Smooth muscle cell (in vitro differentiated cells): ENCODE results near the gene KDELR1. TPM values are rescaled to one million over a fixed set of nuclear protein-coding genes. Genes with fewer than 3 reads are reported as not detected.

Source experiments
- DNase-seq: peaks from one replicate; lab custom pipeline; 2025; ENCODE audit not compliant: unreplicated experiment; lab: John Stamatoyannopoulos, UW
- H2AFZ ChIP-seq: fragments of 200-600 bp; sonication (generic); 2 replicates; pipeline ENCODE4 v1.6.0; 2016; ENCODE audit warnings: antibody characterized with exemption, low read depth, mild to moderate bottlenecking
- H3F3A ChIP-seq: fragments of 200-600 bp; sonication (generic); 2 replicates; pipeline ENCODE4 v1.6.0; 2017; ENCODE audit warnings: antibody characterized with exemption, low read depth
- H3K27ac ChIP-seq: fragments of 200-600 bp; sonication (generic); 2 replicates; pipeline ENCODE4 v1.5.1; 2016; ENCODE audit warnings: low read depth, mild to moderate bottlenecking
- H3K27me3 ChIP-seq: fragments of 200-600 bp; sonication (generic); 2 replicates; pipeline ENCODE4 v1.6.1; 2016; ENCODE audit warnings: low read depth, mild to moderate bottlenecking
- H3K36me3 ChIP-seq: fragments of 200-600 bp; sonication (generic); 2 replicates; pipeline ENCODE4 v1.5.1; 2016; ENCODE audit warnings: low read depth
- H3K4me1 ChIP-seq: fragments of 200-600 bp; sonication (generic); 2 replicates; pipeline ENCODE4 v1.5.1; 2016; ENCODE audit warnings: low read depth
- H3K4me2 ChIP-seq: fragments of 200-600 bp; sonication (generic); 2 replicates; pipeline ENCODE4 v1.6.0; 2016; ENCODE audit warnings: mild to moderate bottlenecking
- H3K4me3 ChIP-seq: fragments of 200-600 bp; sonication (generic); 2 replicates; pipeline ENCODE4 v1.5.1; 2016; ENCODE audit warnings: mild to moderate bottlenecking
- H3K79me2 ChIP-seq: fragments of 200-600 bp; sonication (generic); 2 replicates; pipeline ENCODE4 v1.6.0; 2016; ENCODE audit warnings: low read depth, mild to moderate bottlenecking
- H3K9ac ChIP-seq: fragments of 200-600 bp; sonication (generic); 2 replicates; pipeline ENCODE4 v1.6.0; 2016; ENCODE audit warnings: low read depth
- H3K9me3 ChIP-seq: fragments of 200-600 bp; sonication (generic); replicated peaks from 2 replicates; pipeline ENCODE4 v1.5.1; 2016; ENCODE audit warnings: low read depth
- H4K20me1 ChIP-seq: fragments of 200-600 bp; sonication (generic); 2 replicates; pipeline ENCODE4 v1.6.0; 2016; ENCODE audit warnings: low read depth
- WGBS: methylation state at CpG from one replicate; pipeline ENCODE4 v1.1.7; 2016; ENCODE audit warnings: low lambda C conversion rate; 5-methylcytosine and 5-hydroxymethylcytosine counted together
- polyA plus RNA-seq: library from polyadenylated mRNA; unstranded; fragments of >200 nt; fragmentation: Nextera tagmentation; extraction: Ambion mirVana; gene quantifications from 2 replicates; pipeline ENCODE4 v1.2.1, GENCODE V29; 2016
- total RNA-seq: library from RNA; depleted of rRNA; stranded (reverse); fragments of >200 nt; gene quantifications from 2 replicates; pipeline ENCODE4 v1.2.3, GENCODE V29; 2014
- TF ChIP-seq, protein P1 (sequence below): fragments of 200-600 bp; sonication (generic); IDR thresholded peaks from 2 replicates; pipeline ENCODE4 v1.5.1; 2017; ENCODE audit warnings: borderline replicate concordance, mild to moderate bottlenecking, antibody characterized with exemption; ENCODE audit not compliant: insufficient read depth, poor library complexity, severe bottlenecking

Gene KDELR1
- total and polyA plus RNA-seq, 2 experiments from 2014 or later, result 239 to 315 TPM

DNA sequence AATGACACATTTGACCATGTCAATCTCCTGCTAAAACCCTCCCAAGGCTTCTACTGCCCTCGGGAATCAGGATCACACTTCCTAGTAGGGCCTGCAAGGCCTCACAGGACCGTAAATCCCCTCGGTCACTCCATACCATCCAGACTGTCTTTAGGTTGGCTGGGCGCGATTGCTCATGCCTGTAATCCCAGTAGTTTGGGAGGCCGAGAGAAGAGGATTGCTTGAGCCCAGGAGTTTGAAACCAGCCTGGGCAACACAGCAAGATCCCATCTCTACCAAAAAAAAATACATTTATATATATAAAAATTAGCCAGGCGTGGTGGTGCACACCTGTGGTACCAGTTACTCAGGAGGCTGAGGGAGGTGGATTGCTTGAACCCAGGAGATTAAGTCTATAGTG, 42.6 kb downstream of the KDELR1 start:
- no peak for DNase-seq
- H2AFZ ChIP-seq, result no peak overlapping the region
- H3F3A ChIP-seq, result no peaks in the 10 kb centered on the region
- no peaks in the 10 kb centered on the region for H3K9me3 ChIP-seq
- no peaks in the 10 kb centered on the region for H3K27me3 ChIP-seq
- no peaks in the 10 kb centered on the region for H4K20me1 ChIP-seq
- no peak overlapping the region for H3K27ac ChIP-seq
- TF ChIP-seq, protein P1, sequence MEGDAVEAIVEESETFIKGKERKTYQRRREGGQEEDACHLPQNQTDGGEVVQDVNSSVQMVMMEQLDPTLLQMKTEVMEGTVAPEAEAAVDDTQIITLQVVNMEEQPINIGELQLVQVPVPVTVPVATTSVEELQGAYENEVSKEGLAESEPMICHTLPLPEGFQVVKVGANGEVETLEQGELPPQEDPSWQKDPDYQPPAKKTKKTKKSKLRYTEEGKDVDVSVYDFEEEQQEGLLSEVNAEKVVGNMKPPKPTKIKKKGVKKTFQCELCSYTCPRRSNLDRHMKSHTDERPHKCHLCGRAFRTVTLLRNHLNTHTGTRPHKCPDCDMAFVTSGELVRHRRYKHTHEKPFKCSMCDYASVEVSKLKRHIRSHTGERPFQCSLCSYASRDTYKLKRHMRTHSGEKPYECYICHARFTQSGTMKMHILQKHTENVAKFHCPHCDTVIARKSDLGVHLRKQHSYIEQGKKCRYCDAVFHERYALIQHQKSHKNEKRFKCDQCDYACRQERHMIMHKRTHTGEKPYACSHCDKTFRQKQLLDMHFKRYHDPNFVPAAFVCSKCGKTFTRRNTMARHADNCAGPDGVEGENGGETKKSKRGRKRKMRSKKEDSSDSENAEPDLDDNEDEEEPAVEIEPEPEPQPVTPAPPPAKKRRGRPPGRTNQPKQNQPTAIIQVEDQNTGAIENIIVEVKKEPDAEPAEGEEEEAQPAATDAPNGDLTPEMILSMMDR, result no peak
- no peak overlapping the region for H3K9ac ChIP-seq
- no peak overlapping the region for H3K4me3 ChIP-seq
- no peaks in the 10 kb centered on the region for H3K79me2 ChIP-seq
- 91% methylated on average over 7 of the region's 7 CpGs for WGBS
- no peaks in the 10 kb centered on the region for H3K36me3 ChIP-seq
- no peaks in the 10 kb centered on the region for H3K4me1 ChIP-seq
- no peak overlapping the region for H3K4me2 ChIP-seq

DNA sequence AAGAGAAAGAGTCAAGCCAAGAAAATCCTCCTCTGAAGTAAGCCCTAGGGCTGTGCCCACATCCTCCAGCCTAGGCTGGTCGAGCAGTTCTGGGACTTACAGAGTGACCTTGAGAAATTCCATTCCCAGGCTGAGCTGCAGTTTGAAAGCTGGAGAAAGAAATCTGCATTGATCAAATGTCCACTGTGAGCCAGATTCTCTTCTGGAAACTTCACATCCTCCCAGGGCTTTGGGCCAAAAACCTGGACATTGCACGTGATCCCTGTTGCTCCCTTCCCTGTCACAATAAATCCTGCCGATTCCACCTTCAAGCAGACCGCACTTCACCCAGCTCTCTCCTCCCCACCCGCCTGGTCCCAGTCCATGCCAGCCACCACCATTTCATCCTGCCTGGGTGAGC, 43.3 kb downstream of the KDELR1 start:
- H3K9me3 ChIP-seq, result no peaks in the 10 kb centered on the region
- no peaks in the 10 kb centered on the region for H3K27me3 ChIP-seq
- 85% methylated on average over 5 of the region's 5 CpGs for WGBS

DNA sequence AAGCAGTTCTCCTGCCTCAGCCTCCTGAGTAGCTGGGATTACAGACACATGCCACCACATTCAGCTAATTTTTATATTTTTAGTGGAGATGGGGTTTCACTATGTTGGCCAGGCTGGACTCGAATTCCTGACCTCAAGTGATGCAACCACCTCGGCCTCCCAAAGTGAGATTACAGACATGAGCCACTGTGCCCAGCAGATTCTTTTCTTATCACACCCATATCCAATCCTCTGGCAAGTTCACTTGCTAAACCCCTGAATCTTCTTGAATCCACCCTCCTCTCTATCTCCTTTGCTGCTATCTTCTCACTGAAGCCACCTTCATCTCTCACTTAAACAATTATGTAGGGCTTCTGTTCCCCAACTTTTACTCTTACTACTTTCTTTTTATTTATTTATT, 45.2 kb downstream of the KDELR1 start:
- no peaks in the 10 kb centered on the region for H3K4me1 ChIP-seq
- no peak overlapping the region for H3K27ac ChIP-seq
- no peak overlapping the region for H3K4me2 ChIP-seq
- H3K79me2 ChIP-seq, result no peaks in the 10 kb centered on the region
- no peak overlapping the region for H3K4me3 ChIP-seq
- H2AFZ ChIP-seq, result no peak overlapping the region
- no peak for DNase-seq
- H3K27me3 ChIP-seq, result no peaks in the 10 kb centered on the region
- H4K20me1 ChIP-seq, result no peaks in the 10 kb centered on the region
- TF ChIP-seq, protein P1, result no peak
- no peak overlapping the region for H3K9ac ChIP-seq
- no peaks in the 10 kb centered on the region for H3K9me3 ChIP-seq
- WGBS, result 74% methylated on average over 2 of the region's 2 CpGs
- no peaks in the 10 kb centered on the region for H3F3A ChIP-seq
- no peaks in the 10 kb centered on the region for H3K36me3 ChIP-seq

More for the DNA sequence above, 43.3 kb downstream of the KDELR1 start:
- Histone ChIP-seq H3K4me1 (no peaks in the 10 kb centered on the region), H3K4me3 (no peak overlapping the region), H3K36me3 (no peaks in the 10 kb centered on the region), H3F3A (no peaks in the 10 kb centered on the region), H2AFZ (no peak overlapping the region), H3K4me2 (no peak overlapping the region), H3K79me2 (no peaks in the 10 kb centered on the region), H4K20me1 (no peaks in the 10 kb centered on the region), H3K9ac (no peak overlapping the region), H3K27ac (no peak overlapping the region)
- no peak for DNase-seq
- TF ChIP-seq, protein P1, result no peak

DNA sequence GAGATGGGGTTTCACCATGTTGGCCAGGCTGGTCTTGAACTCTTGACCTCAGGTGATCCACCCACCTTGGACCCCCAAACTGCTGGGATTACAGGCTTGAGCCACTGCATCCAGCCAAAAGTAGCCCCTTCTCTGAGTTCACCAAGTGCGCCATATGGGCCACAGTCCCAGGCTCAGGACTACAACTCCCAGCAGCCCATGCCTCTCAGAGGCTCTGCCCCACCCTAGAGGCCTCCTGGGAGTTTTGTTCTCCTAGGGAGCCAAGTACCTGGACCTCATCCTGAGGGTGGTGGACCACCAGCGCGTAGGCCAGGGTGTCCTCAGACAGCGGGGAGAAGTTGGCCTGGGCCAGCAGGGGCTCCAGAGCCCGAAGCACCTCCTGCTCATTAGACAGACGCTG, 46.5 kb downstream of the KDELR1 start:
- H4K20me1 ChIP-seq, result no peaks in the 10 kb centered on the region
- TF ChIP-seq, protein P1, result no peak

More for the DNA sequence above, 46.5 kb downstream of the KDELR1 start:
- no peak overlapping the region for H3K4me3 ChIP-seq
- H3K36me3 ChIP-seq, result no peaks in the 10 kb centered on the region
- H3K4me2 ChIP-seq, result no peak overlapping the region
- H3K27me3 ChIP-seq, result no peaks in the 10 kb centered on the region
- no peak overlapping the region for H3K9ac ChIP-seq
- no peaks in the 10 kb centered on the region for H3K4me1 ChIP-seq
- no peak overlapping the region for H3K27ac ChIP-seq
- 93% methylated on average over 6 of the region's 6 CpGs for WGBS
- no peak overlapping the region for H2AFZ ChIP-seq
- no peaks in the 10 kb centered on the region for H3F3A ChIP-seq
- DNase-seq, result no peak
- no peaks in the 10 kb centered on the region for H3K9me3 ChIP-seq
- no peaks in the 10 kb centered on the region for H3K79me2 ChIP-seq
